Activated naive CD8-positive, alpha-beta T cell treated with anti-CD3 and anti-CD28 coated beads for 36 hours (primary cell): Measurements from ENCODE around the gene PLEKHG3. TPM values are rescaled to one million over a fixed set of nuclear protein-coding genes. Genes with fewer than 3 reads are reported as not detected.

Experiments used
- DNase-seq: peaks from one replicate; pipeline ENCODE4 v3.0.0; 2021
- H3K27ac Mint-ChIP-seq: one replicate; pipeline ENCODE4 v1.8.0; 2022; ENCODE audit warnings: mild to moderate bottlenecking, moderate library complexity, mixed read lengths
- H3K27me3 Mint-ChIP-seq: one replicate; pipeline ENCODE4 v1.8.0; 2022; ENCODE audit warnings: mild to moderate bottlenecking, mixed read lengths
- H3K36me3 Mint-ChIP-seq: one replicate; pipeline ENCODE4 v1.8.0; 2021; ENCODE audit warnings: mild to moderate bottlenecking, mixed read lengths
- H3K4me1 Mint-ChIP-seq: one replicate; pipeline ENCODE4 v1.8.0; 2021; ENCODE audit warnings: mixed read lengths
- H3K4me3 Mint-ChIP-seq: one replicate; pipeline ENCODE4 v1.8.0; 2022; ENCODE audit warnings: mild to moderate bottlenecking, moderate library complexity, mixed read lengths
- H3K9me3 Mint-ChIP-seq: one replicate; pipeline ENCODE4 v1.8.0; 2022; ENCODE audit warnings: mixed read lengths
- total RNA-seq, 2 experiments: library from RNA; stranded (reverse); gene quantifications; one replicate each; pipeline ENCODE4 v1.2.3, GENCODE V29; 2021

Gene PLEKHG3
- total RNA-seq, 2 experiments from 2014 or later, result 0.12 TPM; not detected in 1

- Mint-ChIP-seq H3K4me1 (peaks cover 21% of the 10 kb centered on the region), H3K27ac (peak overlapping the region; percentile 38), H3K36me3 (no peaks in the 10 kb centered on the region), H3K27me3 (peaks cover 56% of the 10 kb centered on the region), H3K4me3 (no peak overlapping the region), H3K9me3 (peaks cover 9% of the 10 kb centered on the region)
- DNase-seq, result no peak
Observed at GRCh38 chr14:64708148-64709004, 4.2 kb downstream of the PLEKHG3 start.

- peaks cover 14% of the 10 kb centered on the region for H3K9me3 Mint-ChIP-seq
- no peak overlapping the region for H3K4me3 Mint-ChIP-seq
- H3K27me3 Mint-ChIP-seq, result peaks cover 49% of the 10 kb centered on the region
- no peak for DNase-seq
- no peak overlapping the region for H3K27ac Mint-ChIP-seq
- peaks cover 15% of the 10 kb centered on the region for H3K4me1 Mint-ChIP-seq
- no peaks in the 10 kb centered on the region for H3K36me3 Mint-ChIP-seq
Observed at GRCh38 chr14:64709126-64709525, 4.9 kb downstream of the PLEKHG3 start.

DNA sequence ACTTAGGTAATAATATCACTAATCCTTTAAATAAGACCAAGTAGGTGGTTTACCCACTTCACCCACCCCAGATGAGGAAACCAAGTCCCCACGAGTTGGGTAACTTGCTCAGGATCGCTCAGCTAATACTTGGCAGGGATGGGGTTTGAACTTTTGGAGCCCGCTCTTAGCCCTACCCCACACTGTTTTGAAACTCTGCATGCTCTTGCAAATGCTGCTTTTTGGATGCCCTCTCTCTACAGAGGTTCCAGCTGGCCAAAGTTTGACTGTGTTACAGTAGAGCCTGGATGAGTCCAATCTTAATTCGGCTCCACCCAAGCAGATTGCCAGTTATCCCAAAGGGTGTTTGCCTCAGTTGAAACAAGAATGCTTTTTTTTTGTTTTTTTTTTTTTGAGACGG, 6.8 kb downstream of the PLEKHG3 start:
- no peak overlapping the region for H3K27ac Mint-ChIP-seq
- peaks cover 10% of the 10 kb centered on the region for H3K4me1 Mint-ChIP-seq

GRCh38 chr14:64713677-64714076, 9.5 kb downstream of the PLEKHG3 start:
- H3K4me1 Mint-ChIP-seq, result peaks cover 4% of the 10 kb centered on the region
- H3K4me3 Mint-ChIP-seq, result no peak overlapping the region
- no peaks in the 10 kb centered on the region for H3K36me3 Mint-ChIP-seq
- DNase-seq, result no peak
- peaks cover 18% of the 10 kb centered on the region for H3K9me3 Mint-ChIP-seq
- H3K27ac Mint-ChIP-seq, result no peak overlapping the region
- peaks cover 20% of the 10 kb centered on the region for H3K27me3 Mint-ChIP-seq

More for the DNA sequence above, 6.8 kb downstream of the PLEKHG3 start:
- Mint-ChIP-seq H3K9me3 (peaks cover 18% of the 10 kb centered on the region), H3K36me3 (no peaks in the 10 kb centered on the region), H3K27me3 (peaks cover 38% of the 10 kb centered on the region), H3K4me3 (no peak overlapping the region)
- DNase-seq, result no peak

DNA sequence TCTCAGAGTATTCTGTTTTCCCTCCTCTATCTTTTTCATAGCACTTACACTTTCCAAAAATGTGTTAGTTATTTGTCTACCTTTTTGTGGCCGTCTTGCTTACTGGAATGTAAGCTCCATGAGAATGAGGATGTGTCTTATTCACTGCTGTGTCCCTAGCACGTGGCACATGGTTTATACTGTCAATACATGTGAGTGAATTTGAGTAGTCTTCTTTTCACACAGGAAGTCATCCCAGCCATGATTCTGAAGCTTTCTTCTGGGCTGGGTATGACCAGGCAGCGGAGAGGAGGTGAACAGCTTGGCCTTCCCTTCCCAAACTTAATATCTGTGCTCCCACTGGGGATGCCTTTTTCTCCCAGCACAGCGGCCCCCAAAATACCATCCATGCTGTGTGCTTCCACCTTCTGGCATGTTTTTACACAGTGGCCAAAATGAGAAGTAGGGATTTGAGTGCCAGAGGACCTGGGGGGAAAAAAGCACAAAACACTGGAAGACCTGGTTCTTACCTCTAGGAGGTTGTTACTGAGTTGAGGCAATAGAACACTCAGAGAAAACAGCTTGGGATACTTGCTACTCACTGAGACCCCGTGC, 10.3 kb downstream of the PLEKHG3 start:
- H3K4me3 Mint-ChIP-seq, result no peak overlapping the region
- no peak for DNase-seq
- no peak overlapping the region for H3K27ac Mint-ChIP-seq
- H3K9me3 Mint-ChIP-seq, result peaks cover 18% of the 10 kb centered on the region
- peaks cover 11% of the 10 kb centered on the region for H3K27me3 Mint-ChIP-seq
- no peaks in the 10 kb centered on the region for H3K4me1 Mint-ChIP-seq
- no peaks in the 10 kb centered on the region for H3K36me3 Mint-ChIP-seq

DNA sequence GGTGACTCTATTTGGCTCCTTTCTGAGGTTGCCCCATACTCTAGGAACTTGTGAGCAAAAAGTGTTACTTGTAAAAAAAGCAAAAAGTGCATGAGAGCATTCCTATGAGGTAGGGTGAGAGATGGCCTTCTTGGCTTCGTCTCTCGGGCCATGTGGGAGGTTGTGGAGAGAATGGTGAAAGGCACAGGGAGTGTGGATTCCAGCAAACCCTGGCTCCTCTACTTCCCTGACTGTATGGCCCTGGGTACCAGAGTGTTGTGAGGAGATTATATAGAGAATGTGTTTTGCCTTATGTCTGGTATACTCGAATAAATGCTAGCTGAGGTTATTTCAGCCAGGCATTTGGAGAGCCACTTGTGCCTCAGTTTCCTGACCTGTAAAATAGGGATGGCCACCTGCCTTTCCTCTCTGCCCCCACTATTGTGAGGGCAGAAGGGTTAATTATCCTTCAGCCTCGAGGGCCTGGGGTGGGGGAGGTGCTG, 11.0 kb downstream of the PLEKHG3 start:
- H3K9me3 Mint-ChIP-seq, result peaks cover 18% of the 10 kb centered on the region
- no peaks in the 10 kb centered on the region for H3K4me1 Mint-ChIP-seq
- H3K4me3 Mint-ChIP-seq, result no peak overlapping the region
- no peak for DNase-seq
- H3K36me3 Mint-ChIP-seq, result no peaks in the 10 kb centered on the region
- H3K27me3 Mint-ChIP-seq, result peaks cover 11% of the 10 kb centered on the region
- H3K27ac Mint-ChIP-seq, result no peak overlapping the region

GRCh38 chr14:64715628-64716412, 11.6 kb downstream of the PLEKHG3 start:
- Mint-ChIP-seq H3K4me3 (no peak overlapping the region), H3K27me3 (peaks cover 11% of the 10 kb centered on the region), H3K27ac (no peak overlapping the region), H3K4me1 (no peaks in the 10 kb centered on the region), H3K9me3 (peaks cover 18% of the 10 kb centered on the region), H3K36me3 (no peaks in the 10 kb centered on the region)
- DNase-seq, result no peak

DNA sequence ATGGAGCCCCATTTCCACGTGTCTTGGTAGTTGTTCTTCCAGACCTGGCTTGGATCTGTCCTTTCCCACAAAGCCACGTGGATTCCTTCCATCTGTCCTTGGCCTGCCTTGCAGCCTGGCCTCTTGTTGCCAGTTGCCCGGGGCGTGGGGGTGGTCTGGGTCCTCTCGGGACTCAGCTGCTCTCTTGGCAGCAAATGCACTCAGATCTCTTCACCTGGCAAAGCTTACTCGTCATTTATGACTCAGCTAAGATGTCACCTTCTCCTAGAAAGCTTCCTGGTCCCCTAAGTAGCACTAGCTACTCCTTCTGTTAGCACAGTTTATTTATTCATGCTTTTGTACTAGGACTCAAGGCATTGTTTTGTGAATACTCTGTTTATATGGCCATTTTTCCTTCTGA, 13.6 kb downstream of the PLEKHG3 start:
- H3K36me3 Mint-ChIP-seq, result no peaks in the 10 kb centered on the region
- no peak overlapping the region for H3K27ac Mint-ChIP-seq
- no peak for DNase-seq
- peaks cover 6% of the 10 kb centered on the region for H3K27me3 Mint-ChIP-seq
- peaks cover 4% of the 10 kb centered on the region for H3K4me1 Mint-ChIP-seq
- no peak overlapping the region for H3K4me3 Mint-ChIP-seq
- H3K9me3 Mint-ChIP-seq, result peaks cover 14% of the 10 kb centered on the region

GRCh38 chr14:64718762-64719161, 14.5 kb downstream of the PLEKHG3 start:
- Mint-ChIP-seq H3K9me3 (peaks cover 6% of the 10 kb centered on the region), H3K27me3 (peaks cover 6% of the 10 kb centered on the region), H3K27ac (no peak overlapping the region), H3K4me3 (no peak overlapping the region), H3K36me3 (no peaks in the 10 kb centered on the region), H3K4me1 (peaks cover 5% of the 10 kb centered on the region)
- no peak for DNase-seq

GRCh38 chr14:64719601-64720000, 15.4 kb downstream of the PLEKHG3 start:
- no peak for DNase-seq
- Mint-ChIP-seq H3K27ac (no peak overlapping the region), H3K36me3 (no peaks in the 10 kb centered on the region), H3K4me3 (no peak overlapping the region), H3K4me1 (peaks cover 5% of the 10 kb centered on the region), H3K9me3 (peaks cover under 1% of the 10 kb centered on the region), H3K27me3 (peaks cover 2% of the 10 kb centered on the region)

- H3K4me1 Mint-ChIP-seq, result peaks cover 5% of the 10 kb centered on the region
- no peak overlapping the region for H3K27ac Mint-ChIP-seq
- no peaks in the 10 kb centered on the region for H3K27me3 Mint-ChIP-seq
- DNase-seq, result no peak
- H3K4me3 Mint-ChIP-seq, result no peak overlapping the region
- H3K36me3 Mint-ChIP-seq, result no peaks in the 10 kb centered on the region
- H3K9me3 Mint-ChIP-seq, result no peaks in the 10 kb centered on the region
Observed at GRCh38 chr14:64720131-64720576, 15.9 kb downstream of the PLEKHG3 start.

GRCh38 chr14:64721391-64721791, 17.2 kb downstream of the PLEKHG3 start:
- Mint-ChIP-seq H3K9me3 (no peaks in the 10 kb centered on the region), H3K27ac (no peak overlapping the region), H3K4me1 (peaks cover 5% of the 10 kb centered on the region), H3K27me3 (no peaks in the 10 kb centered on the region), H3K4me3 (no peak overlapping the region), H3K36me3 (no peaks in the 10 kb centered on the region)
- DNase-seq, result no peak

DNA sequence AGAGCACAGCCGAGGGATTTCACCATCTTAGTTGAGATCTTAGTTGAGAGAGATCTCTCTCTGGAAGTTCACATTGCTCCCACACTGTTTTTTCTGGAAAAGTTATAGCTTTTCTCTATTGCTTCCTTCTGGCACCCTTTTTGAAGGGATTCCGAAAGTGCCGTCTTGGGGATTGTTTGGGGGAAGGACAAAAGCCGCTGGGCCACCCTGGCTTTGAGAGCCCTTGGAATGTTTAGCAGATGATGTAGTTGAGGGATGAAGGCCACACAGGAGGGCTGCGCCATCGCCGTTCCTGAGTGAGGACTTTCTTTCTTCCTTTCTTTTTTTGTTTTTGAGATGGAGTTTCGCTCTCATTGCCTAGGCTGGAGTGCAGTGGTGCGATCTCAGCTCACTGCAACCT, 17.7 kb downstream of the PLEKHG3 start:
- no peak overlapping the region for H3K27ac Mint-ChIP-seq
- no peaks in the 10 kb centered on the region for H3K27me3 Mint-ChIP-seq
- no peak for DNase-seq
- no peaks in the 10 kb centered on the region for H3K9me3 Mint-ChIP-seq
- peaks cover 5% of the 10 kb centered on the region for H3K4me1 Mint-ChIP-seq
- no peaks in the 10 kb centered on the region for H3K36me3 Mint-ChIP-seq
- H3K4me3 Mint-ChIP-seq, result no peak overlapping the region

GRCh38 chr14:64722842-64723447, 18.7 kb downstream of the PLEKHG3 start:
- H3K9me3 Mint-ChIP-seq, result no peaks in the 10 kb centered on the region
- no peak overlapping the region for H3K4me3 Mint-ChIP-seq
- peaks cover 5% of the 10 kb centered on the region for H3K4me1 Mint-ChIP-seq
- no peak for DNase-seq
- no peaks in the 10 kb centered on the region for H3K27me3 Mint-ChIP-seq
- no peak overlapping the region for H3K27ac Mint-ChIP-seq
- H3K36me3 Mint-ChIP-seq, result no peaks in the 10 kb centered on the region
